GM19372 (cell line): ENCODE data around the gene CDKAL1.
"Not testable (repeated sequence)": the region's sequence is repeated elsewhere in the genome, so short reads cannot be mapped to it uniquely, and the experiment has no call there.

Source experiments
- ATAC-seq: cut with Tn5 transposase; IDR thresholded peaks from one replicate; pipeline ENCODE4 v1.9.1; 2021; ENCODE audit warnings: mild to moderate bottlenecking, low read depth, moderate library complexity; ENCODE audit not compliant: unreplicated experiment

The CDKAL1 gene

GRCh38 chr6:20814494-20814893 is 280.2 kb downstream of the CDKAL1 start:
- ATAC-seq, result no peak

GRCh38 chr6:20816126-20816525 is 281.9 kb downstream of the CDKAL1 start:
- no peak for ATAC-seq

GRCh38 chr6:20817806-20818320 is 283.6 kb downstream of the CDKAL1 start:
- no peak for ATAC-seq

- ATAC-seq, result no peak
These were observed 285.6 kb downstream of the CDKAL1 start for GRCh38 chr6:20819774-20820400.

- no peak for ATAC-seq
These were observed 292.1 kb downstream of the CDKAL1 start for GRCh38 chr6:20826378-20826777.

GRCh38 chr6:20827798-20828197 is 293.5 kb downstream of the CDKAL1 start:
- no peak for ATAC-seq

- ATAC-seq, result no peak
These were observed 296.3 kb downstream of the CDKAL1 start for GRCh38 chr6:20830576-20830975.

- not testable (repeated sequence) for ATAC-seq
These were observed 297.0 kb downstream of the CDKAL1 start for GRCh38 chr6:20831251-20831650.

- no peak for ATAC-seq
These were observed 299.7 kb downstream of the CDKAL1 start for GRCh38 chr6:20833881-20834515.

GRCh38 chr6:20835315-20836010 is 301.2 kb downstream of the CDKAL1 start:
- ATAC-seq, result no peak

GRCh38 chr6:20837189-20837588 is 302.9 kb downstream of the CDKAL1 start:
- ATAC-seq, result no peak

GRCh38 chr6:20838113-20838512 is 303.9 kb downstream of the CDKAL1 start:
- ATAC-seq, result no peak

- ATAC-seq, result no peak
These were observed 305.4 kb downstream of the CDKAL1 start for GRCh38 chr6:20839630-20840029.

GRCh38 chr6:20840675-20841074 is 306.4 kb downstream of the CDKAL1 start:
- no peak for ATAC-seq

- no peak for ATAC-seq
These were observed 307.5 kb downstream of the CDKAL1 start for GRCh38 chr6:20841806-20842205.

GRCh38 chr6:20845592-20845991 is 311.3 kb downstream of the CDKAL1 start:
- no peak for ATAC-seq

- no peak for ATAC-seq
These were observed 312.4 kb downstream of the CDKAL1 start for GRCh38 chr6:20846602-20847028.

GRCh38 chr6:20847904-20848303 is 313.6 kb downstream of the CDKAL1 start:
- ATAC-seq, result no peak

GRCh38 chr6:20850686-20851416 is 316.6 kb downstream of the CDKAL1 start:
- no peak for ATAC-seq

GRCh38 chr6:20851795-20852194 is 317.5 kb downstream of the CDKAL1 start:
- ATAC-seq, result no peak

GRCh38 chr6:20853828-20854227 is 319.6 kb downstream of the CDKAL1 start:
- no peak for ATAC-seq
